GM18867 (cell line): Measurements from ENCODE around the gene L3MBTL3.

Source experiments
- ATAC-seq: cut with Tn5 transposase; IDR thresholded peaks from one replicate; pipeline ENCODE4 v1.9.1; 2021; ENCODE audit warnings: mild to moderate bottlenecking, moderate library complexity; ENCODE audit not compliant: unreplicated experiment

Gene L3MBTL3

DNA sequence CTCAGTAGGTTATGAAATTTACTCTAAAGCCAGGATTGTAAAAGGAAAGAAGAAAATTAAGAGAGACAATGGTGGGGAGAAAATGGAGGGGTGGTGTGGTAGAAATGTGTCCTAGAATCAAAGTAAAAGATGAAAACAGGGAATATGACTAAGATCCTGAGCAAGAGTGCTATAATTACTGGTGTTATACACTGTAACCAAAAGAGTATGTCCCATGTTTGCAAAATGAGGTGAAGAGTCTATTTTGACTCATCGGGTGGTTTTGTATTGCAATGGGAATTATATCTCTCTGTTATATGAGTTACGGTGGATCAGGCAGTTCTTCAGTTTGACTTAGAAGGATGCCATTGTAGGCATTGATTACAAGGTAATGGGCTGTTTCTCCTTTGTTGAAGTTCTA, 8.5 kb downstream of the L3MBTL3 start:
- ATAC-seq = no peak

DNA sequence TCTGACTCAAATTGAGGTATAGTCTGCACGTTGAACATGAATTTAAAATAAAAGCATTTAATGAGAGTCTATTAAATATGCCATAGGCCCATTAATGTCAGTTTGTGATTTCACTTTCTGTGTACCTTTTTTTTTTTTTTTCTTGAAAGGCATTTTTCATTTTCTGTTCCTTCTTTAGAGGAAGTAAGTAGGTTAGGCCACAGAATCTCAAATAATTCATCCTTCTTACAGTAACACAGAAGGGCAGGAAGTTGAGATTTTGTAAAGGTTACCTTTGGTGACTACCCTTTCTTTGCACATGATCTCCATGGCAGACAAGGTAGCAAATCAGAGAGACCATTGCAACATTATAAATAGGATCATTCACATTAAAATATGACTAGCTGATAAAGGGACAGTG, 9.6 kb downstream of the L3MBTL3 start:
- ATAC-seq = peak; percentile 87

DNA sequence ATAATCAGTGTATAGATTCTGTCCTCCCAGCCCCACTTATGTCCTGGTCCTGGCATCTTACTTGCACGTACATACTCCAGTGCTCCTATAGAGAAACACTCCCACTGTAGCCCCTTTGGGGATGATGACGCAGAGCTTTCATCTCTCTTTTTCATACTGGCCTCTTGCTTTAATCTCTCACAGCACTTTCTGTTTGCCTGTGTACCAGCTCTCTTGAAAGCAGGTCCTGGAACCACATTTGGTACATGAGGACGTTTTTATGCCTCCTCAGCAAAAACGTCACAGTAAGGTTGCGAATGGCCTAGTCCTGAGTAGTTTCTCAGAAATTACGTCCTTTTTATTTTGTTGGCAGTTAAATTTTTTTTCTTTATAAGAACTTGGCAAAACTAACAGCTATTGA, 10.8 kb downstream of the L3MBTL3 start:
- no peak for ATAC-seq

DNA sequence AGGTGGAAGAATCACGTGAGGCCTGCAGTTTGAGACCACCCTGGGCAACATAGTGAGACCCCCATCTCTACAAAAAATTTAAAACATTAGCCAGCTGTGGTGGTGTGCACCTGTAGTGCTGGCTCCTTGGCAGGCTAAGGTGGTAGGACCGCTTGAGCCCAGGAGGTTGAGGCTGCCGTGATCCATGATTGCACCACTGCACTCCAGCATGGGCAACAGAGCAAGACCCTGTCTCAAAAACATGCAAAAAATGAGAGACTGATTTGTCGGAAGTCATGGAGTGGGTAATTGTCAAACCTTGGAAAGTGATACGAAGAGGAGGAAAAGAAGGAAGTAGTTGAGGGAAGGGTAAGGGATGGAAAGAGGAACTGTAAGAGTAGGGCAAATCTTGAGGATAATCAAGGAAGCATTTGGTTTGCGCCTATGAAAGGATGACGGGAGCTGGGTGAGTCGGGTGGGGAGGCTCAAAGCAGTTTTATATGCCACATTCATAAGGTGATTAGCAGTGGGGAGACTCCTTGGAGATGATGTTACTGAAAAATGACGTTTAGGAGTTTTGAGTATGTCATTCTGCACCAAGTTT, 14.5 kb downstream of the L3MBTL3 start:
- ATAC-seq = no peak

DNA sequence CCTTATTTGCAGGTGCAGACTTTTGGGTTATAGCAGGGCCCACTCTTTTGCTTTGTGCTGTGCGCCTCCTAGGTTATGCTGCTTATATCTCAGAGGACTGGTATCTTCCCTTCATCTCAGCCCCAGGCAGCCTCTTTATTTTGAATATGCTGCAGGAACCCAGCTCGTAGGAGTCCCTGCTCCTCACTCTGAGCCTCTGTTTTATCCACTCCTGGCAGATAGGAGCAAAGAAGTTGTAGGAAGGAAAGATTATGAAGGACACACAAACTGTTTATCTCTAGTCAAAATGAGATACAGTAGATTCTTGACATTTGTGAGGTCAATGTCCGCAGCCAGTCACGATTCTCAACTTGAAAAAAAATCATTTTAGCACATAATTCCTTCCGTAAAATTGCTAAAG, 15.6 kb downstream of the L3MBTL3 start:
- ATAC-seq = no peak

DNA sequence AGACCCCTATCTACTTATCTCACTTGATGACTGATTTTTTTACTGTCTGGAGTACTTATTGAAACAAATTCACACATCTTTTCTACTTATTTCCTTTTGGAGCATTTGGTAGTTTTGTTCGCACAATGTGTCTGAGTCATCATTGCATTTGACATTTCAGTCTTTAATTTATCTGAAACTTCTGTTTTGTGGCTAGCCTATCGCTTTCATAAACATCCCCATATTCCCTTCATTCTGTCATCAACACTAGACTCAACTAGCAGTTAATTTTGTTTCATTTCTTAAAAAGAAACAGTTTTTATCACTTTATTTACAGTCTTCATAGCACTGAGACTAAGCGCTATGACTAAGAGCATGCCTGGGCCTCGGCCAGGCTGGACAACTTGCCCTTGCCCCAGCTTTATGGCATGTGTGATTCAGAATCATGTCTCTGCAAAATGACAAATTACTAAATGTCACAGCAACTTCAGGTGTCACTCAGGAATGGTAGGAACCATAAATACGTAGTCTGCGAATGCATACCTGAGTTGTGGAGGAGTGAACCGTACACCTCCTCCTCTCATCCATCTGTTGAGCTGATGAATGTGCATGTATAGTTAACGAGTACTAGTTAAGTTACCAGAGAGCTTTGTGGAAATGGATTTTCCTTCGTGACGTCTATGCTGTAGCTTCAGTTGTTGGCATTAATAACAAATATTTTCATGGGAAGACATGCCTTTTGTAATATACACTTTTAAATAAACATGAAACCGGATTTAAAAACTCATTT, 16.2 kb downstream of the L3MBTL3 start:
- no peak for ATAC-seq

DNA sequence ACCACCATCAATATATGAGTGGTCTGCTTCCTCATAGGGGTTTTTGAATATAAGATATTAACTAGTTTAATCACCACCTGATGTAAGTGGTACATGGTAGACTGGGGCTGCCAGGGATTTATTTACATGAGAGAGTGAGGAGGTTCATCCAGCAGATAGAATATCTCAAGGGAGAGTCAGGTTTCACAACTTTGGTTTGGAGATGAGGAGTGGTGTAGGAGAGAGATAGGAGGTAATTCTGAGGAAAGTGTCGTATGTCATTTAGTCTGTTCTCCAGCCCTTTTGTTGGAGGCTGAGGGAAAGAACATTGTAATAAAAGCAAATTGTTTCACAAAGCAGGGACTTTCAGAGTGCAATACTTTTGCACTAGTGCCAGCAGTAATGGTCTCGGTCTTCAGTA, 16.8 kb downstream of the L3MBTL3 start:
- no peak for ATAC-seq

DNA sequence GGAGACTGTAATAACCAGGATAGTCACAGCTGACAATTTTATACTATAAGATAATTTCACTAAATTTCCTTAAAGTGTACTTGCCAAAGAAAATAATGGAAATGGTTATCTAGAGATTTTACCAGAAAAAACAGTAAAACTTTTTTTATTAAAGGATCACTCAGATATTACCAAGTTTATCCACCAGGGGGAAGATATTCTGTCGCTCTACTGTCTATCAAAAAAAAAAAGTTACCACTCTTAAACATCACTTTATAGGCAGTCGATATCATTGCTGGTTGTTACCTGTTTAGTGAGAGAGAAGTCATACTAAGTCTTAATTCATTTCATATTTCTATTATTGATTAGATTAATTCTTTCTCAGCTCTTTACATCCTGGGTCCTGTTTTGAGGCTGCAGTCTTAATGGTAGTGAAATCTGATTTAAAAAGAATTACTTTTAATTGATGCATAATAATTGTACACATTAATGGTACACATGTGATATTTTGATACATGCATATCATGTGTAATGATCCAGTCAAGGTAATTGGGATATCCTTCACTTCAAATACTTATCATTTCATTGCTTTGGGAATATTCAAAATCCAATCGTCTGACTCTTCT, 18.9 kb downstream of the L3MBTL3 start:
- ATAC-seq = no peak

DNA sequence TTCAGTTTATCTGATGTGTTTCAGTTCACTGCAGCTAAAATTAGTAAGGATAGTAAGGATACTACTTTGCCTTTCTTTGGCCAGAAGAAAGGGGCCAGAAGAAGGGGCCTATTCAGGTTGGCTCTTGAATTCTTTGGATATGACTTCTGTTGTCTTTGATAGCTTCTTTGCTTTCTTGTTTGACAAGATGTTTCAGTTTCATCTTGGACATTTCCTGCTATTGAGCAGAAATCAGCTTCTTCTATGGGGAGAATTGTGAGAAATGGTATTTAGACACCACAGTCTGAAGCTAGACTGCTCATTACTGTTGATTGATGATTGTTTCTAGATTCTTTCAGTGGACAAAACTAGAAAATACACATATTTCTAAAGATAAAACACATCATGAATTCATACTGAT, 23.2 kb downstream of the L3MBTL3 start:
- peak; percentile 48 for ATAC-seq

DNA sequence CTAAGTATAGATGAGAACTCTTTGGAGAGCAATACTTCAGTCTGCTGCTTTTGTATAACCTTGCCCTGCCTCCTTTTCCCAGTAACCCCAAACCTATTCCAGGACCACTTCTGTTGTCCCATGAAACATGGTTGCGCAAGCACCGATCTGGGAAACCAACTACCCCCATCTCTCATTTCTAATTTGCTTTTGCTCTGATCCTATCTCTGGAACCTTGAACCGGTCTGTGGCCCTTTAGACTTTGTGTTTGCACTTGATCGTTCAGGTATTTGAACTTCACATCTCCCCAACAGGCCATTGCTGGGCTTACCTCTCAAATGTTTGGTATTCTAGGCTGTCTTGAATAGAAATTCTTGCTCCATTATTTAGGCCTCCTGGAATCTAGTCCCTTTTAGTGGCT, 25.0 kb downstream of the L3MBTL3 start:
- ATAC-seq = no peak

DNA sequence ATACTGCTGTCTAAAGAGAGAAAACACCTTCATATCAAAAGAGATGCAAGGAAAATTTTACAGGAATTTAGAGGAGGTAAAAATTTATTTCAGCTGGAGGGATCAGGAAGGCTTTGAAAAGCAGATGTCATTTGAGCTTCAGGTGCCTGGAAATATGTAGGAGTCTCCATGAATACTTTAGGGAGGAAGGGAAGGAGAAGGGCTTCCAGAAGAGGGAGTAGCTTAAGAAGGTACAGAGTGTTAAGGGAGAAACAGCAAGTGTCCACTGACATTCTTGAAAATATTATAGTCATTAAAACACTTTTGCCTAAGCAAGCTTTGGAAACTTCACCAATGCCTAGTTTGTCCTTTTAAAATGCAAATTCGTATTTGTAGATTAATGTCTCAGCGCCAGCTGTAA, 27.2 kb downstream of the L3MBTL3 start:
- no peak for ATAC-seq

DNA sequence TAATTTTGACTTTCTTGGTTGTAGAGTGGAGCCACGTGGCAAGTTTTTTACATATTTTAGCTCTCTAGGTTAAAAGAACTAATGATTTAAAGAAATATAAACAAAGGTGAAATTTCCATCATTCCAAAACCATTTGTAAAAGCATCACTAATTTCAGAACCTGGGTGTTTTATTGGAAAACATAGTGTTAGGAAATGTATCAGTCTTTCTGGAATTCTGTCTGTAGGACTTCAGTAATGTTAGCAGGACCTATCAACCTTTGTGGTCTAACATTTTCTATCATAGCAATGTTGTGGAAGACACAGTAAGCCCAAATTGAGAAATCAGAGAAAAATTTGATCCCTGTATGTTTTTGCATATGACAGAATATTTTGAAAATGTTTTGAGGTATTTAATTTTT, 28.3 kb downstream of the L3MBTL3 start:
- no peak for ATAC-seq

DNA sequence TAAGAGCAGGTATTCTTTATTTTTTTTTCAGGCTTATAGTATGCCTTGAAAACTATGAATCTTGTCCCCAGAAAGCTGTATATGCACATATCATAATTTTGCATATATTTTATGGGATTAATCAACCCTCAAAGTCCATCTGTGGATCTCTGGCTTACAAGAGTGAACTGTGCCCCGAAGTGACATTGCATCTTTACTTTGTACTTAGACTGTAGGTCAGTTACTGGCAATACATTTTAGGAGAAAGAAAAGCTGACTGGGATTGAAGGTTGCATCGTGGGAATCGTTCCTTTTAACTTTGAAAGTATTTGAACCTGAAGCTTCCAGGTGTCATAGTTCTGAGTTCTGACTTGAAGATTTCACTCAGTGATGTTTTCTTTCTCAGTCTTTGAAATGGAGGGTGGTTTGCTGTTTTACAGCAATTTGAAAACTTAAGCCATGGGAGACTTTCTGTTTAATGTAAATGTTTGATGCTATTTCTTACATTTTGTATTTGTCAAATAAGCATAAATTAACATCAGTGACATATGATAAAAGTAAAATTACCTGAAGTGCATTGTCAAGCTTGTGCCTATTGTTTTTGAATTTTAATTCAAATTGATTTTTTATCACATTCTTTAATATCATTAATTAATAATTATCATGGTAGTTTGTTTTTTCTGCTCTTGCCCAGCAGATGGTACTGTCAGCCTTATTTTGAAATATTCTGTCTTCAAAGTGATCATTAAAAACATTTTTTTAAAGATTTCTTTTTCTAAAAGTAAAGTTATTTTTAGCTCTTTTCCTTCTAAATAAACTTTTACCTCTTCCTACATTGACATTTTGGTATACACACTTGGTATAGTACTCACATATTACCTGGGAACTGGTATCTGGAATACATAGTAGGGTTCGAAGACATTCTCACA, 29.0 kb downstream of the L3MBTL3 start:
- no peak for ATAC-seq

DNA sequence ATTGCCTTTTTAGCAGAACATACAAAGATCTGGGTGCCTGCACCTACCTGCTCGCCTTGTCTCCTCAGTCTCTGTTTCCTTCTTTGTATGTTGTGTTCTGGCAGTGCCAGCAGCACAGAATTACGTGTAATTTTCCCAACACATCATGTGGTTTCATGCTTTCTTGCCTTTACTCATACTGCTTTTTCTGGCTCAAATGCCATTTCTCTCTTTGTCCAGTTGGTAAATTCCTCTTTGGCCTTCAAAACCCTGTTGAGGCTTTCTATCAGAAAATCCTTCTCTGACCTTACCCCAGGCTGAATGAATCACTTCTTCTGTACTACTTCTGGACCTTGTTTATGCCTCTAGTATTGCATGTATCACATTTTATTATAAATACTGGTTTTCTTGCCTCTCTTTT, 31.8 kb downstream of the L3MBTL3 start:
- ATAC-seq = no peak

DNA sequence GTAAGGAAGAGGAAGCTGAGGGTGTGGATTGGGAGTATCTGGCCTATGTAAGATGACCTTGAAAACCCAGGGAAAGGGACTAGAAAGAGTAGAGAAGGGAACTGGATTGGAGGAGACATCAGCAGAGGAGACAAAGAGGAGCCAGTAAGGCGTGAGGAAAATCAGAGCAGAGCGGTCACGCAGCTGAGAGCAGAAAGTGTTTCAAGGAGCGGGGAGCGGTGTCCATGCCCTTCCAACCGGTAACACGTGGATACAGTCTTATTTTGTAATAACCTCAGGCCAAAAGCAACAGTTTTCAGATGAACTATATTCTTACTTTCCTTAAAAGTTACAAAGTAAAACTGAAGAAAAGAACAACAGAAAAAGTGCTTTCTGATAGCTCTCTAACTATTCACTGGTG, 36.3 kb downstream of the L3MBTL3 start:
- ATAC-seq = no peak

DNA sequence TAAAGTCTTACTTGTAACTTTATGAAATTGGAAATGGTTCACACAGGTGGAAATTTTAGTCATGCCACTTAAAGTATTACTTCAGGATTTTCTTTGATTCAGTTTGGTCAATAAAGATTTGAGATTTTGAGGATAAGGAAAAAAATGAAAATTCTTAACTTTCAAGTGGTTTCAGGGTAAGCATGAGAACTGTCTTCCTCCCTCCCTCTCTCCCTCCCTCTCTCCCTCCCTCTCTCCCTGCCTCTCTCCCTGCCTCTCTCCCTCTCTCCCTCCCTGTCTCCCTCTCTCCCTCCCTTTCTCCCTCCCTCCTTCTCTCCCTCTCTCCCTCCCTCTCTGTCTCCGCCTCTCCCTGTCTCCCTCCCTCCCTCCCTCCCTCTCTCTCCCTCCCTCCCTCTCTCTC, 36.9 kb downstream of the L3MBTL3 start:
- no peak for ATAC-seq

DNA sequence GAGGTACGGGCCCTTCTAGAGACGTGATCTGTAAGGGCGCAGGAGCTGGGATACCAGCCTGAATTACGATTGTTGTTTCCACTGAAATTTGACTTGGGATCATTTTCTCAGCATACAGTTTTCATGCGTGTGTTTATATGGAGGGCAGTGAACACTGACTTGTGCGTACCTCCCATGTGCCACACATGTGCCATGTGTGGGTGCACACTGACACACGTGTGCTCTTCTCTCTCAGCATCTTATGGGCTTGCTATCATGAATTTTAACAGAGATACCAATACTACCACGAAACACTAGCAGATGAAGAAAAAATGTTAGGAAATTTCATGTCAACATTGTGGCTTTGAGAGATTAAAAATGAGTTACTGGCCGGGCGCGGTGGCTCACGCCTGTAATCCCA, 39.1 kb downstream of the L3MBTL3 start:
- no peak for ATAC-seq

DNA sequence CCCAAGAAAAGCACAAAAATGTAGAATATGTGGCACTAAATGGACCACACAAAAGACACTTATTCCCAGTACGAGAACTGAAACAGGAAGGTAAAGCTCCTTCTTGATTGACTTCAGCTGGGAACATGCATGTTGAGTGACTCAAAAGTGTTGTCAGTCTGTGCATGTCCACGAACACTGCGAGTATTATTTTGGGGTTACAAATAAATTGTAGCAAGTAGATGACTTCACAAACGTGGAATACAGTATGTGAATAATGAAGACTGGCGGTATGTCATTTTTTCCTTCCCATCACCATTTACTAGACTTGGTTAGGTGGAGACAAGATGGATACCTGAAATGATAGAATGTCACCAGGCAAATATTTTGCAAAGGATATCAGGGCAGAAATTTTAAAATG, 45.4 kb downstream of the L3MBTL3 start:
- ATAC-seq = no peak

DNA sequence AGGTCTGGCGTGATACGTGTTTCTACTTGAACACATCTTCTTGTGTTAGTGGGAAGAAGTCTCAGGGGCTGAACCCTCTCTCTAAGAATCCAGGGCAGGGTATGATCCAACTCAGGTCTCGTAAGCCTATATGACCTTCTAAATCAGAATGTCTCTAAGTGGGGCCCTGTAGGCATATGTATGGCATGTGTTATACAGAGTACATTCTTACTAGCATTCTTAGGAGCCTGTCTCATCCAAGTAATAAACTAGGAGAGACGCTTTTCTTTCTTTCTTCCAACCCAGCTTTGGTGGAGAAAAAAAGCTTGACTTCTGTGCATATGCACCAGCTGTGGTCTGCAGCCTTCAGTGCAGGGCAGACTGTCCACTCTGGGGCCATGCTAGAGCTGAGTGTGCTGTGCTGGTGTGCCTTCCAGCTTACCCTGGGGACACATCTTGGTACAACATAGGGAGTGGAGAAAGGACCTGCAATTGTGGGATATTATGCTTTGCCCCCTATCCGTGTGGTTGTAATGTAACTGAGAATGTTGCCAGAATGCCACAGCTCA, 47.3 kb downstream of the L3MBTL3 start:
- no peak for ATAC-seq

DNA sequence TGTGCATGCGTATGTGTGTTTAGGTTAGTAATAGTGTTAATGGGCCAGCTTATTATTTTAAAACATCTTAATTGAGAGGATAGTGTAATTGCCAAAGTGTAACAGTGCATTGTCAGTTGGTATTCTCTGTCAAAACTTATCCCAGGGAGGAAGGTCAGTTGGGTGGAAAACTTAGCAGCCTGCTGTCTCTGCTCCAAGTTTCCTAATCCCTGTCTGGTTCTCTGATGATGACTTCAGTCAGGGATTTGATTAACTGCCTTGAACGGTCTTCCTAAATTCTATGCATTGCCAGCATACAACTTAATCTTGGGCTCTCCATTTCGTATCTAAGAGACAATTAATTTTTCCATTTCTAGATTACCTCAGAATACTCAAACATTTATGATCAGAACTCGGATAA, 51.1 kb downstream of the L3MBTL3 start:
- ATAC-seq = no peak

DNA sequence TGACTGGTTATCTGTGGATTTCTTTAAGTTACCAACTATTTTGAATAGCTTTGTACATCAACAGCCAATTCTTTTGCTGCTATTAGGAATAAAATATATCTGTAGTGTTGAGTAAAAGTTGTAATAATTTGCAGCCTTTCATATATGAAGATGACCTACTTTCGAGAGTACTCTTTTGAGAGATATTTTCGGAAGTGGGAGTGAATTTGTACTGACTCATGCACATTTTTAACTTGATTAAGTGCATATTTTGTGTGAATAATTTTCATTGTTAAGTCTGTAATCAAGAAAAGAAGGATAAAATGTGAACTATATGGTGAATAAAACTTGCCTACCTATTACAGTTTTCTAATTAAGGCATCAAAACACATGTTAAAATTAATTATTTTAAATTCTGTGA, 51.9 kb downstream of the L3MBTL3 start:
- no peak for ATAC-seq
